HS-27A (cell line): Measurements from ENCODE around the gene SEC61G.
A peak's percentile ranks its signal among the peaks of the same experiment; 100 is the strongest.

Source experiments
- DNase-seq: peaks from one replicate; pipeline ENCODE4 v3.0.0-alpha.2; 2012; ENCODE audit warnings: low read depth, missing footprints

Gene SEC61G

DNA sequence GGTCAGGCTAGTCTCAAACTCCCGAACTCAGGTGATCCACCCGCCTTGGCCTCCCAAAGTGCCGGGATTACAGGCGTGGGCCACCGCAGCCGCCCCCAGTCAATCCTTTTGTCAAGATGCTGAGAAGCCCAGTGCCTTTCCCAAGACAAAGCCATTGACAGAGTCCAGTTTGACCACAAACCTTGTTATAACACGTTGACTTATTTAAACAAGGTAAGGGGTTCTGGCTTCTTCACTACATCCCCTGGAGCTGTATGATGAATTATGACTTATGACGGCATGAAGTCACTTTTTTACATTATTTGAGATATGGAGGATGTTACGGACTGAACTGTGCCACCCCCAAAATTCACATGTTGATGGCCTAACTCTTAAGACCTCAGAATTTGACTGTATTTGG lies 5.8 kb upstream of the SEC61G start:
- no peak for DNase-seq

DNA sequence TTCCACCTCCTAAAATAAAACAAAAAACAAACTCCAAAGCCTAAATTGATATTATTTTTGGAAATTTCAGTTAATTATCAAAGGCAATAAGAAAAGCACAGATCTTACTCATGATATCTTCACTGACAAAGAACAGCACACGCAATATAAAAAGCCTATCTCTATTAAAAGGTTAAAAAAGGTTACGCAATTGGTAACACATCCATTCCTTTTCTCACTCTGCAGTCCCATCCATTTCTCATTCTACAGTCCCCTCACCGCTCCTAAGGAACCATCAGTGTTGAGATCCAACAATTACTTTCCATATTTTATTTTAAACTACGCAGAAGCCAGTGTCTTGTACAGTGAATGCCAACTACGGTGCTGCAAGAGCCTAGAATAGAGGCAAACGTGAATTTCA lies 1.3 kb downstream of the SEC61G start:
- DNase-seq = no peak

DNA sequence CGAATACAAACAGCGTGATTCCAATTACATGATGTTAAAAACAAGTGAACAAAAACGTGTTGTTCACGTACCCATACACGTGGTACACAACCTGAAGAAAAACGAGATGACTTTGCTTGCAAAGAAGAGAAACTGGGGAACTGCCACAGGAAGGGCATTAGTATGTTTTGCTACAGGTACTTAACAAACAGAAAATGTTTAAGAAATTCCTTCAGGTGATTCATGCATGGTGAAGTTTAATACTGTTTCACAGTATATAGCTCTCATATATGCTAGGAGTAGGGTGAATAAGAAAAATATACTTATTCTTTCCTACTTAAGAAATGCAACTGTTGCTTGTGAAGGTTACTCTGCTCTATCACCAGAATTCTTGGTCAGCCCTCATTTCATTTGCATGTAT lies 9.8 kb downstream of the SEC61G start:
- no peak for DNase-seq

DNA sequence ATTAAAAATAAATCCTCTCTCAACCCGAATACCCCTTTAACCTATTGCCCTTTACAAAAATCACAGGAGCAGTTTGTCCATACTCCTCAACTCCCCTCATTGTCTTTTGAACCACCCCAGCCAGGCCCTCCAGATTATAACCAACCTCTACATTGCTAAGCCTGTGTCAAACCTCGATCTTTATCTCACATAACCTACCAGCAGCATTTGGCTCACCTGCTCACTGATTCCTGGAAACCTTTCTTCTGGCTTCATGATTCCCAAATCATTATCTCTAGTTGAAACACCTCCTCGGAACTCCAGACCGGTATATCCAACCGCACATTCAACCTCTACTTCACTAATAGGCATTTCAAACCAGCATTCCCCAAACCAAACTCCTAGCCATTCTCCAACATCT lies 11.8 kb downstream of the SEC61G start:
- DNase-seq = no peak

DNA sequence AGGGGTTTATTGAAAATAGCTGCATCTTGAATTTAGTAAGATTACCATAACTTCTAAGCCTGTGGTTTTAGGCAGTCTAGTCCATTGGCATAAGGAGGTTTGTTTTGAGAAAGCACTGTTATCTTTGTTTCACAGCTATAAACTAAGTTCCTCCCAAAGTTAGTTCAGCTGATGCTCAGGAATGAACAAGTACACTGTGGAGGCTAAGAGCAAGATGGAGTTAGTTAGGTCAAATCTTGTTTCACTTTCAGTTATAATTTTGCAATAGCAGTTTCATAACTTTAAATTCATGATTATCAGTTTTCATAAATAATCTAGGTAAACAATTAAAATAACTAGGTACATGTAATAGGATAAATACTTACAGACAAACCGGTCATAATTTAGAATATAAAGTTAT lies 15.4 kb downstream of the SEC61G start:
- no peak for DNase-seq

DNA sequence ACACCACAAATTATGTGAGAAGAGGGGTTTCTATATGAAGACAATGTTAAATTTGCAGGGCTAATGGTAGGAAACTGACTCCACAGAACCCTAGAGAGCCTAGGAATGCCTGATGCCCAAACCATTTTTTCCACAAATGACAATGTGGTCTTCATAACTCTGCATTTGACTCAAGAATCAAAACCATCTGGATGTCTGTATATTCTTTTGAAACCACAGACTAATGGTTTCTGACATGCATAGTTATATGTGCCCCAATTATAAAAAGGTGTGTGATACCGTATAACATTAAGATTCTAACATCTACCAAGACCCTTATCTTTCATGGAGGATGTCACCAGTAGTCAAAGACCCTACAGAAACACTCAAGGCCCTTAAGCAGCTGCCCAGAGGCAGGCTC lies 20.3 kb downstream of the SEC61G start:
- DNase-seq = no peak

DNA sequence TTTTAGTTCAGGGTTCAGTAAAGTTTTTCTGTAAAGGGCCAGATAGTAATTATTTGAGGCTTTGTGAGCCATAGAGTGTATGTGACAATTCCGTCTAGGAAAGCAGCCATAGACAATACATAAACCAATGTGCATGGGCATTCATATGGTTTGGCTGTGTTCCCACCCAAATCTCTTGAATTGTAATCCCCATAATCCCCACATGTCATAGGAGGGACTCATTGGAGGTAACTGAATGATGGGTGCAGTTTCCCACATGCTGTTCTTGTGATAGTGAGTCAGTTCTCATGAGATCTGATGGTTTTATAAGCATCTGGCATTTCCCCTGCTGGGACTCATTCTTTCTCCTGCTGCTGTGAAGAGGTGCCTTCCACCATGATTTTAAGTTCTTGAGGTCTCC lies 29.9 kb downstream of the SEC61G start:
- DNase-seq = no peak

DNA sequence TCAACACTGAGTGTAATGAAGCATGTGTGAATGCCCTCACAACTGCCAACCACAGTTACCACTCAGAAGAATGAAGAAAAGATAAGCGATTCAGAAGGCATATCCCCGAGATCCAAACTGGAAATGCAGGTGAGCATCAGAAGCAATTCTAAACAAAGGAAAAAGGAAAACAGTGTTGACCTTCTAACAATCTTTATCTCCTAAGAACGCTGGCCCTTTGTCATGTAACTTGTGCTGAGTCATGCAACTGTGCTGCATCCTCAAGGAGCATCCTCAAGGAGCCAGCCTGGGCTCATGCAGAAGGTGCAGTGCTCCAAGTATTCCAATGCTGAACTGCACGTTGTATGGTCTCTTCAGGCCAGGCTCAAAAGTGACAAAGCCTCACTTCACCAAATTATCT lies 30.6 kb downstream of the SEC61G start:
- DNase-seq = no peak

DNA sequence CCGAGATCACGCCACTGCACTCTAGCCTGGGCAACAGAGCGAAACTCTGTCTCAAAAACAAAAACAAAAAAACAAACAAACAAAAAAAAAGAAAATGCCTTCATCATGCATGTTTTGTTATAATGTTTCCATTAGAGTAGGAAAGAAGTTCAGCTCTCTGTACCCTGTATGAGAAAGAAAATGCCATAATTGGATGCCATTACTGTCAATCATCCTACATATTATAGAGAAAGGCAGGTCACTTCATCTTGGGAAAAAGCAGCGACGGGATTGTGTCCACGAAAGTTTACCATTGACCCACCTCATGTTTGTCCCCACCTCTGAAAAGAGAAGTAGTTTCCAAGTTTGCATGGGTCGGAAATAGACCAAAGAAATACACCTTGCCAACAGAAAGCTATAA lies 33.8 kb downstream of the SEC61G start:
- DNase-seq = no peak

DNA sequence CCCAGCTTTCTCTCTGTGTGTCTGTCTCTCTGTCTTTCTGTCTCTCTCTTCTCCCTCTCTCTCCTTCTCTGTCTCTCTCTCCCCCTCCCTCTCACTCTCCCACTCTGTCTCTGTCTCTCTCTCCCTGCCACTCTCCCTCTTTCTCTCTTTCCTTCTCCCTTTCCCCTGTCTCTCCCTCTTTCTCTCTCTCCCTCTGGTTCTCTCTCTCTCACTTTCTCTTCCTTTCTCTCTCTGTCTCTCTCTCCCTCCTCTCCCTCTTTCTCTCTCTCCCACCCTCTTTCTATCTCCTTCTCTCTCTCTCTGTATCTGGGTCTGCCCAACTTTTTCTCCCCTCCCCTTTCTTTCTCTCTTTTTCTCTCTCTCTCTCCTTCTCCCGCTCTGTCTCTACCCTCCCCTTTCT lies 36.5 kb downstream of the SEC61G start:
- DNase-seq = no peak

DNA sequence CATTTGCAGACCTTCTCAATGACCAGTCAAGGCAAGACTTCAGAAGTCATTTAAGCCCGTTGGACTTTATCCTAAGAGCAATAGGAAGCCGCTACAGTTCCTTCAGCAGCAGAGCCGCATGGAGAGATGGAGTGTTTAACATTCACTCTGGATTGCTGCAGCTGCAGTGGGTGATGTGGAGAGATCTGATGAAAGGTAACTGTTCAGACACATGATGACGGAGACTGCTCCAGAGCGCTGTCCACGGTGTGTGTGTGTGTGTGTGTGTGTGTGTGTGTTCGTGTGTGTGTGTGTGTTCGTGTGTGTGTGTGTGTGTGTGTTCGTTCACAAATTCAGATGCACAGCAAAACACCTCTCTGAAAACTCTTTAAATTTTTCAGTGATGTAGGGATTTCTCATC lies 37.0 kb downstream of the SEC61G start:
- no peak for DNase-seq

DNA sequence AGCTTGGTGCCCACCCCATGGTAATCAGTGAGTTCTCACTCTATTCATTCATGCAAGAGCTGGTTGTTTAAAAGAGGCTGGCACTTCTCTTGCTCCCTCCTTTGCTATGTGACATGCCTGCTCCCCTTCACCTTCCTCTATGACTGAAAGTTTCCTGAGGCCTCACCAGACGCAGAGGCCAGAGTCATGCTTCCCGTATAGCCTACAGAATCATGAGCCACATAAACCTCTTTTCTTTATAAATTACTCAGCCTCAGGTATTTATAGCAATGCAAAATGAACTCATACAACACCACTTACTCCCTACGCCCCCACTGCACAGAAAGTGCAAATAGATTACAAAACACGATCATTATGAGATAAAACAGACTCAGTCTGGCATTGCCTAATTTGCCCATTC lies 39.0 kb downstream of the SEC61G start:
- no peak for DNase-seq

DNA sequence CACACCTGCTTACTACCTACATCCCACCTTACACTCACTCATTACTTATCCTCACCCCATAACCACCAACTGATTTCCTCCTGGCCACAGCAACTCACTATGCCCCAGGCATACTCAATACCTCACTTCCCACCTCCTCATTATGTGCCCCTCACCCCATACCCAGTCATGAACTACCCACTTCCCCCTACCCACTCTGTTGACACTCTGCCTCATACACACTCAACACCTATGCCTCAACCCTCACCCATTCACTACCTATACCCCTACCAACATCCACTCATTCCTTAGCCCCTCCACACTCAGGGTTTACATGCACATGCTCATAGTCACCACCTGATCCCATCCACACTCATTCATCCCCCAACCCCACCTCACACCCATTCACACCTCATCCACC lies 39.6 kb downstream of the SEC61G start:
- no peak for DNase-seq

DNA sequence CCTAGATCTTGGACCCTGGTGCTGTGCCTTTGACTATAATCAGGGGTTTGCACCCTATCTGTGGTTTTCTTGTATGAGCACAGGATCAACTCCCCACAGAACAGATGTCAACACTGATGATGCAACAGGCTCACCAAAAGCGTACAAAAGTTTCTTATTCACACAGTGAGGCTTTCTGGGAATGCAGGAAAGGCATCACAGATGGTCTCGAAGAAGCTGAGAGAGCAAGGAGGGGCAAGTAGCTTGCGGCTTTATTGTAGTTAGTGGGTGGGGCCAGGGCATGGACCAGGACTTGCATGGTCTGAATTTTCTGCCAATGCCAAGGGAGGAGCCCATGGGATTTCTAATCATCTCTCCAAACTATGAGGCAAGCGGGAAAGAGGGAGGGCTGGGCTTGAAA lies 46.2 kb downstream of the SEC61G start:
- DNase-seq = no peak

DNA sequence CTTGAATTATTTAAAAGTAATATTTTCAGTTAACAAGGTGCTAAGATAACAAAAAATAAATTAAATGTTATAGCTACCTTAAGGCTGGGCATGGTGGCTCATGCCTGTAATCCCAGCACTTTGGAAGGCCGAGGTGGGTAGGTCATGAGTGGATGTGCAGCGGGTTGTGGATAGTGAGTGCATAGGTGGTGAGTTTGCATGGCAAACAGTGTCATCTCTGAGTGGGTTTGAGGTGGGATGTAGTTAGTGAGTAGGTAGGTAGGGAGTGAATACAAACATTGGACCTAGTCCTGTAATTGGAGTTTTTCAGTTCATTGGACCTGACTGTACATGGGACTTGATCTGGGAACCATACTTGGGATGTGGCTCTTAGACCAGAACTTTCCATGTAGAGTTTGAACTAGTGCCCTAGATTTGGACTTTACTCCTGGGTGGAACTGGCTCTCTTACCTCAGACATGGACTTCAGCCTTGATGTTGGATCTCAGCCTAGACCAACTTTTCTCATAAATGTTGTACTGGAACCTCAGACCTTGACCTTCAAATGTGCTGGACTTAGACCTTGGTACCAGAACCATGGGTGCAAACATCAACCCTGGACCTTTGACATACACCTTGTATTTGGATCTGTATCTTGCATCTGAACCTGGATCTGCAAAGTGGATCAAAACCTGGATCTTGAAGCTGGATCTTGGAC lies 47.0 kb downstream of the SEC61G start:
- DNase-seq = no peak

DNA sequence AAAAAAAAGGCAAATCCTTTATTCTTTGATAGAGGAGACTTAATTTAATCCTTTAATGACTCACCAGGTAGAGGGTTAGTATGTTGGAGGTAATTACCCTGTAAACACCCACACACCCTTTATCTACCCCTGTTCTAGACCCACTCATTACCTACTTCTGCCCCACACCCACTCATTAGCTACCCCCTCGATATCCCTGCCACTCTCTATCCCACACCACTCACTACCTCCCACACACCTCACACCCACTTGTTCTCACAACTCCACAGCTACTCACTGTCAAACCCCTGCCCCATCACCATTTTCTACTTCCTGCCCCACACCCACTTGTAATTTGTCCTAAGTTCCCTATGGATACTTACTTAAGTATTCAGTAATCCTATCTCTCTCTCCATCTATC lies 49.7 kb downstream of the SEC61G start:
- no peak for DNase-seq

DNA sequence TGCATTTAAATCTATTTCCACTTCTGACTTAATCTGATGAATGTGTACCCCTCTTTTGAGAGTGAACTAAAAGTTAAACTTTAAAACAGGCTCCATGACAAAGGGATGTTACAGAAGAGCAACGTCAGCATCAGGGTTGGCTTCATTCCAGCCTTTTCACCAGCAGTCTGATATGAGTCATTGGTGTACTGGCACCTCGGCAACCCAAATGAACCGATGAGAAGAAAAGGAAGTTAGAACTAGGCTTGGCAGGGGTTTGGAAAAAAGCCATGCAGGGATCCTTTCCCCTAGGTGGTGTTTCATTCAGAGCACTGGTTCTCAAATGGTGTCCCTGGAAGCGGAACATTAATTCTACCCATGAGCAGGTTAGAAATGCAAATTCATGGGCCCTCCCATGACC lies 53.6 kb downstream of the SEC61G start:
- DNase-seq = peak; percentile 5

DNA sequence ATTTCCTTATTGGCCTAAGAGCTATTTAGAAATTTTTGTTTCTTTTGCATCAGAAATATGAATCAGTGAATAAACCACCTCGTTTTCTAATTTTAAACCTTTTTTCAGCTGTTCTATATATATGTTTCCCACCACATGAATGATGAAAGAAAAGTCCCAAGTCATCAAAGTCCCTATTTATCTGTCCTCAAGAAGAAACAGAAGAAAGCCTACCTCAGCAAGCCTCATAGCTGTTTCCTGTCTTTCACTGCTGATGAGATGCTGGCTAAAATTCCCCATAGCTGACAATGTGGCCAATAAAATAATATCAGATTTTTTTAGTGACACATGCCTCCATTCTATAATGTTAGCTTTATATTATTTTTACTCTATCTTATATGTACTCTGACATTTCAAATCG lies 54.2 kb downstream of the SEC61G start:
- DNase-seq = no peak
